ENCODE results near the gene SNAPC2.

GRCh38 chr19:7871437-7872305, 48.5 kb upstream of the SNAPC2 start:
- TF ChIP-seq EZH2 (IDR thresholded peaks at IDR 0.05; ENCODE audit: borderline replicate concordance, insufficient read depth, low read depth, low read length, poor library complexity, severe bottlenecking): no peak
- TF ChIP-seq, protein P1, sequence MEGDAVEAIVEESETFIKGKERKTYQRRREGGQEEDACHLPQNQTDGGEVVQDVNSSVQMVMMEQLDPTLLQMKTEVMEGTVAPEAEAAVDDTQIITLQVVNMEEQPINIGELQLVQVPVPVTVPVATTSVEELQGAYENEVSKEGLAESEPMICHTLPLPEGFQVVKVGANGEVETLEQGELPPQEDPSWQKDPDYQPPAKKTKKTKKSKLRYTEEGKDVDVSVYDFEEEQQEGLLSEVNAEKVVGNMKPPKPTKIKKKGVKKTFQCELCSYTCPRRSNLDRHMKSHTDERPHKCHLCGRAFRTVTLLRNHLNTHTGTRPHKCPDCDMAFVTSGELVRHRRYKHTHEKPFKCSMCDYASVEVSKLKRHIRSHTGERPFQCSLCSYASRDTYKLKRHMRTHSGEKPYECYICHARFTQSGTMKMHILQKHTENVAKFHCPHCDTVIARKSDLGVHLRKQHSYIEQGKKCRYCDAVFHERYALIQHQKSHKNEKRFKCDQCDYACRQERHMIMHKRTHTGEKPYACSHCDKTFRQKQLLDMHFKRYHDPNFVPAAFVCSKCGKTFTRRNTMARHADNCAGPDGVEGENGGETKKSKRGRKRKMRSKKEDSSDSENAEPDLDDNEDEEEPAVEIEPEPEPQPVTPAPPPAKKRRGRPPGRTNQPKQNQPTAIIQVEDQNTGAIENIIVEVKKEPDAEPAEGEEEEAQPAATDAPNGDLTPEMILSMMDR (IDR thresholded peaks at IDR 0.05): no peak
